AML-193 (cell line): ENCODE results near the gene ABCC3.

Experiments
- DNase-seq, 2 experiments: peaks; one replicate each; lab custom pipeline; 2025; lab: John Stamatoyannopoulos, UW

ABCC3 gene

DNA sequence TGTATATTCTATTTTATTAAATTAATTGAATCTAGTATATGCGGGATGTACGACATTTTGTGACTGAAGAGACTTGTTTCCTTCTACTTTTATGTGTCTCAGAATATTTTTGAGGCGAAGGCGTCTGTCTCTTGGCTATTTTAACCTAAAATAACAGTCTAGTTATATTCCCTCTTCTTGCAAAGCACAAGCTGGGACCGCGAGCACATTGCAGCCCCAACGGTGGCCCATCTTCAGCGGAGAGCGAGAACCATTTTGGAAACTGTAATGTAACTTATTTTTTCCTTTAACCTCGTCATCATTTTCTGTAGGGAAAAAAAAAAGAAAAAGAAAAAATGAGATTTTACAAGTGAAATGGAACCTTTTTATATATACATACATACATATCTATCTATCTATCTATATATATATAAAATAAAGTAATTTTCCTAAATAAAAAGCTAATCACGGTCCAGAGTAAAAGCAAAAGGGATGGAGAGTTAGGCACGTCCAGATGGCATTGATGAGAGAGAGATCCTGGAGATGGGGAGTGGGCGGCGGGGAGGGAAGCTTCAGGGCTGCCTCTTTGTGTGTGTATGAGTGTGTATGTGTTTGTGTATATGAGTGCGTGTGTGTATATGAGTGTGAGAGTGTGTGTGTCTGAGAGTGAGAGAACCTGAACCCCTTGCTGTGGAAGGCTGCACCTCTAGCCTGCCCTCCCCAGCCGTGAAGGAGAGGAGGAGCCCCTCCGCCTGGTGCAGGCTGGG lies 7.5 kb upstream of the ABCC3 start:
- no peak for DNase-seq

DNA sequence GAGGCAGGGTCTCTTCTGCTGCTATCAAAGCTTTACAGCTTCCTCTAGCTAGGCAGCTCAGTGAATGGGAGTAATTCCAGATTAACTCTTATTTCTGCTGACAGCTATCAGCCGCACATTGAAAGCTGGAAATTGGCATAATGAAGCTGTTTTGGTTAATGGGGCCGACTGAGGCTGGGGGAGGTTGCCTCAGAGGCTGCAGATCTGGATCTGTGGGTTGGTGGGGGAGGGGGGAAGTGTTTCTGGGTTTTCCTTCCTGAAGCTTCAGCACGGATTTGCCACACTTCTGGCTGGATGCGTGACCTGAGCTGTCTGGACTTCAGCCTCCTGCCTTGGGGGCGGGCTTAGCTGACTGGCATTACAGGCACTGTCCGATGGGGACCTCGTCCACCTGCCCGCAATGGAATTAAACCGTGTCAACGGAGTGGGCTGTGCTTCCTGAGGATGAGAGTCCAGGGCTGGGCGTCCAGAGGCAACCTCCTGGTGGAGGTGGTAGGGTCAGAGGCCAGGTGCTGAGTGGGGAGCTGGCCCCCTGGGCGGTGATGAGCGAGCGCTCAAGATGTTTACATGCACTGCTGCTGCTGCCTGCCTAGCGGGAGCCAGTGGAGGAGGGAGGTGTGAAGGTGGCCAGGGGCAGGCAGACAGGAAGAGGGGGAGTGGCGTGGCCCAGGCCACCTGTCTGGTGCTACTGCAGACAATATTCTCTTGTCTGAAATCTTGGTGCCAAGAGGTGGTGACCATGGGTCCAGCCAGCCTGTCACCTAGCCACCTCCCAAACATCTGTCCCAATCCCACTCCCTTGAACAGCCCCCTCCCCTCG lies 6.7 kb upstream of the ABCC3 start:
- no peak for DNase-seq

DNA sequence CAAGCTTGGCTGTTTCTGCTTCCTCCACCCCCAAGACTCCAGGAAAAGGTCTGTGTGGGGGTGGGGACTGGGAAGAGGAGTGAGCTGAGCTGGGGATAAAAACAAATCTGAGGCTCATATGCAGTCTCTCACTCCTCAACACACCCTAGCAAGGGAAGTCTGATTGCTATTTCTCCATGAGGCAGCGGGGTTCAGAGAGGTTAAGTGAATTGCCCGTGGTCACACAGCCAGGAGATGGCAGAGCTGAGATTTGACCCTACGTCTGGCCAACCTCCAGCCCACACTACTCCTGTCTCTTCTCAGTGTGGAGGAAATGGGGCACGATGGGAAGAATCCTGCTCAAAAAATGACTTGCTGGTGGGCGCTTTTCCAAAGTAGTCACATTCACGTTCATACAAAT lies 4.8 kb upstream of the ABCC3 start:
- DNase-seq, result no peak

DNA sequence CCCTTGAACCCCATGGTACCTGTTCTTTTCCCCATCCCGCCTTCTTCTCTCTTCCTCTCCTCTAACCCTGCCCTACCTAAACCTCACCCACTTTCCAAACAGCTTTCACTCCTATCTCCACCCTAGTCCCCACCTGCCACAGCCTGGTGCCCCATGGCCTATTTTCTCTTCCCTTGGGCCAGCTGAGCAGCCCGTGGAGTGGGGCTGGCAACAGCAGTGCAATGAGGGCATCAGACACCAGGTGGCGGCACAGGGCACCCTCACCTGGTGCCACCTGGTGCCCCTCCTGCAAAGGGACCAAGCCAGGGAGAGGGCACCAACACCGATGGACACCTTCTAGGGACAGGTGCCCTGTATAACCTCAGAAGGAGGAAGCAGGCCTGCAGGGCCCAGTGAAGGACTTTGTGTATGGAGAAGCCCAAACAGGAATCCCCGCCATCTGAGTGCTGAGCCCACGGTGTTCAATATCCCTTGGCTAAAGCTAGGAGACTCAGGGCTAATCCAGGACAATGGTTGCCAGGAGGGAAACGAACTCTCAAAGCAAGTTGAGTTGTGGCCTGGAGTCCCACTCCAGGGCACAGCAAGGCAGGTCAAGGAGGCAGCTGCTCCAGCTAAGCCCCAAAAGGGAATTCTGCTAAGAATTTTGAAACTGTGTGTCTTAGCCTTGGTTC lies 4.0 kb upstream of the ABCC3 start:
- peak; percentile 34 to 37 for DNase-seq

DNA sequence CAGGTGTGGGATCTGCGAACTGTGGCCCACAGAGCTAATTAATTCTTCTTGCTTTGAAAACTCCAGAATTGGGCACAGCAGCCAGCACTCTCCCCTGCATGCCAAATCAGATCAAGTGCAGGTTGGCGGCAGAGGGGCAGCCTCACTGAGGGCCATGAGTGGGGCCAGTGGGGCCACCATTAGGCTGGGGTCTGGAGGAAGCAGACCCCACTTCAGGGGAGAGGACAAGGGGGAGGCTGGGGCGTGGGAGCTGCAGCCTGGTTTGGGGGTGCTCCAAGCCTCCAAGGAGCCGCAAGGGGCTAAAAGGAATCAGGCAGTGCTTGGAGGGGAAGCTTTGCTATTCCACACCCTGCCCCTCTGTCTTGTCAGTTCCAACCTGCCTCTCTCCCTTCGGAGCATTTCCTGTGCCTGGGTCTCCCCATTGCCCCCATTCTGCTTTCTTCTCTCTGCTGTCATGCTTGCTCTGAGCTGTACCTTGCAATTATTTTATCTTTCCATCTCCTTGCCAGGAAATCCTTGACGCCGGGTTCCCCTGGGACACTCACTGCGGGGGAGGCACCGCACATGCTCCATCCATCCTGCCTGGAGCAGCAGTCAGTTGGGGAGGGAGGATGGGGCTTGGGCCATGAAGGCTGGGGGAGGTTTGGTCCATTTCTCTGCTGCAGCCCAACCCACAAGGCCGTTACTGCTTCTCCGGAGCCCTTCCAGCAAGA lies 3.3 kb upstream of the ABCC3 start:
- no peak for DNase-seq

DNA sequence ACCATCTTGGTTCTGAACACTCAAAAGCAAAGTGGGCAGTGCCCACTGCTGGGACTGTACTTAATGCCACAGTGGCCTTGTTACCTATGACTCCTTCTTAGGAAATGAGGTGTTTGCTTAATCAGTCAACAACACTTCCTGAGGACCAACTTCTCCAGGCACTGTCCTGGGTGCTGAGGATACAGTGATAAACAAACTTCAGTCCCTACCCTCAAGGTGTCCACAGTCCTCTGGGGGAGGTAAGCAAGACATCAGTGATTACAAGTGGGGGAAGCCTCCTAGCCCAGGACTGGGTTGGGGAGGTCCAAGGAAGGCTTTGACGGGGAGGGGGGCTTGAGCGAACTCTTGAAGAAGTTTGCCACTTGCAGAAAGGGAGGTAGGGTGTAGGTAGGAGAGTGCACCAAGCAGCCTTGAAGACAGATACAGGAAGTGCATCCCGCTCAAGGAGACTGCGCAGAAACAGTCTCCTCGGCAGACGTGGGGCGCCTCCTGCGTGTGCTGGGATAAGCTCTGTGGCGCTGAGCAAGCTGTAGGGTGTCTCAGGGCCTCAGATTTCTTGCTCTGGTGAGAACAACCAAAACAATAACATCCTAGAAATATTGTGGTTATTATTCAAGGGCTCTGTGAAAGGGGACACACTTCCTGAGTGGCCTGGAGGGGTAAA lies 2.6 kb upstream of the ABCC3 start:
- no peak for DNase-seq

DNA sequence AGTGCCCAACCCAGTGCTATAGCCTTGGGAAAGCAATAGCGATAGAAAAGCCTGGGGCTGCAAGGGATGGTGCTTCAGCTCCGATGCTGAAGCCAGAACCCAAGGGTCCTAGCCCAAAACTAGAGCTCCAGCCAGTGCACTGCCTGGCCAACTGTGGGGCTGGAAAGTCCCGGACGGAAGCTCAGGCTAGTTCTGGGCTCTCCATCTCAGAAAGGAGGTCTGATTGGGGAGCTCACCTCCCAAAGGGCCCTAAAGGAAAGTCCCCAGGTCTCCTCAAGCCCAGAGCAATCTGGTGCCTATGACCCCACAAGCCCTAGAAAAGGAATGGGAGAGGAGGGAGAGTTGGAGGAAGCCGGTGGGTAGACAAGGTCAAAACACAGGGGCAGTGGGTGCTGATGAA lies 2.0 kb upstream of the ABCC3 start:
- no peak for DNase-seq

DNA sequence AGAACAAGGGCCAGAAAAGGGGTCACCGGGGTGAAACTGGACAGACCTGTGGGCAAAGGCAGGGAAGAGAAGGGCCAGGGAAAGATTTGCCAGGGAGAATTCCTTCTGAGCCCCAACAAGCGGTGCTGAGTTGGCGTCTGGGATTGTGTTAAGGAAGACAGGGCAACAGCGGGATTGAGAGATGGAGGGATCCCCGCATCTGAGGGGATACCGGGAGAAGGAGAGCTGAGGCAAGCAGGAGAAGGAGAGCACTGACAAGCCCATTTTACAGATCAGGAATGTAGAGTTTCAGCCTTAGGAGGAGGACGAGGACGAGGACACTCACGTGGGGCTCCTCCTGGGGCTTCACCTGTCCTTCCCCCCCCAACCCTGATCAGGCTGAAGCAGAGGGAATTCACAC lies 998 bp upstream of the ABCC3 start:
- no peak for DNase-seq

DNA sequence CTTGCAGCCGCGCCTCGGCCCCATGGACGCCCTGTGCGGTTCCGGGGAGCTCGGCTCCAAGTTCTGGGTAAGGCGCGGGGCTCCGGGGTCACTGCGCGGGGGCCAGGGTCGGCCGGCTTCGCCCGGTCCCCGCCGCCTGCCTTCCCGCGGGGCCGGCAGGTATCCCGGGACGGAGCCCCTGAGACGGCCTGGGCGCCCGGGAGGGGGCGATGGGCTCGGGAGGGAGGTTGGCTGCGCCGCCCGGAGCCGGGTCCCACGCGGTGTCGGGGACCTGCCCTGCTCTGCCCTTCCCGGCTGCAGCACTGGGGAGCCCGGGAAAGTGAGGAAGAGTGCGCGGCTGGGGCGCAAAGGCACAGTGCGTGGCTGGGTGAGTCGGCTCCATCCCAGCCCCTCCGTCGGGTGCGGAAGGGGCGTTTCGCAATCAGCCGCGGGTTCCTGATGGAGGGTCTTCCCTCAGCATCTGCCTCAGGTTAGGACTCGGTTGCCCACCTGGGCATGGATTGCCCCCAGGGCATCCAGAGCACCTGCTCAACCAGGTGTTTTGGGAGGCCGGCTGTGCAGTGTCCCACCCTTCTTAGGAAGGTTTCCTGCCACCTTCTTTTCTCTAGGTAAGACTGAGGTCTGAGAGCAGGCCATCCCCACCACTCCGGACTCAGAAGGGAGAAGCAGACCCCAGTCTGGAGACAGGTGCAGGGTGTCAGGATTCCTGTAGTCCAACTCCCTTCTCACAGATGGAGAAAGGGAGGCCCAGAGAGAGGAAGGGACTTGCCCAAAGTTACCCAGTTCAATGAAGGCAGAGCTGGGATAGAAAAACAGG lies 442 bp downstream of the ABCC3 start:
- no peak for DNase-seq

DNA sequence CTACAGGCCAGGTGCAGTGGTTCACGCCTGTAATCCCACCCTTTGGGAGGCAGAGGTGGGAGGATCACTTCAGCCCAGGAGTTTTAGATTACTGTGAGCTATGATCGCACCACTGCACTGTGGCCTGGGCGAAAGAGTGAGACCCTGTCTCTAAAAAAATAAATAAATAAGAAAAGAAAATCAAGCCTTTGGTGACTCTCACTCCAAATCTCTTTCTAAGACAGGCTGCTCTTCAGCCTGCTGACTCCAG lies 976 bp downstream of the ABCC3 start:
- no peak for DNase-seq

DNA sequence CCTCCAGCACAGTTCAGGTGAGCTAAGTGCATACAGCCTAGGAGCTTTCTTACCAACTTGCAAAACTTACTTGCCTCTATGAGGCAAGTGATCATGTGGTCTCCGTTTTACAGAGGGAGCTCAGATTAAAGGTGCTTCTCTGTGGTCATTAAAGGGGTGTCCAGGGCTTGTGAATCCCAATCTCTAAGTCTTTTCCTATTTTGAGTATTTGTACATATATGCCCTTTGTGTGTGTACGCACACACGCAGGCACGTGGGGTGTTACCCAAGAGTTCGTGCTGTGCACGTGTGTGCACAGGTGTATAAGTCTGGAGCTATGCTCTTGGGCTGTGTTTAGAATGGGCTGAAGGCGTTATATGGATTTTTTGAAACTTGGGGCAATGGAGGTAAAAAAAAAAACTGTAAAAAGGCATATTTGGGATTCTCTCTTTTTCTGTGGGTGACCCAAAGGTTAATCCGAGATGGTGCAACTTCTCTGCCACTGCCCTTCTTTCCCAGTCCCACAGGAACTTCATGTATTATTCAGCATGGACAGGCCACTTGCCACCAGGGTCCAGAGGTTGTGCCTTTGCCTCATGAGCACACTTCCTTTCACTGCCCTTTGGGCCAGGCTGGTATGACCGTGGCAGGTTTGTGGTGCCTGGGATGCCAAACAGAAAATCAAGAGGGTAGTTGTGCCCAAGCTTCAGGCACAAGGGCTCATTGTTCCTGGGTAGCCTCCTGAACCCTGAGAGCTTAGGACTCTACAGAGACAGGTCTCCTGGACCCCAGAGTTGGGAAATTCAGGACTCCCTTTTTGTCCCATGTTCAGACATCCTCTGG lies 1.5 kb downstream of the ABCC3 start:
- no peak for DNase-seq

DNA sequence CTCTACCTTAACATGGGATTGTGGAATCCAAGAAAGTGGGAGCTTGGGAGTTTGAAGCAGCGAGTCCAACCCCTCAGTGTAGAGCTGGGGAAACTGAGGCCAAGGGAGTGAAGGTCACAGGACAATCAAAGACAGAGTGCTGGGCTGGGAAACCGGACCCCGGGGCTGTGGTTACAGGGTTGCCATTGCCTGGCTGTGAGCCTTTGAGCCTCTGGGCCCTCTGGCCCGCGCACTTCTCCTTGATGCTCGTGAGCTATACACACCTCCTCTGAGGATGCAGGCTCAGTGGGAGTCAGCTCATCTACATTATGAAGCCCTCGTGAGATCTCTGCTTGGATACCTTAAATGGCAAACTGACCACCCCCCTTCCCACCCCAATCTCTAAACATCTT lies 2.1 kb downstream of the ABCC3 start:
- no peak for DNase-seq

DNA sequence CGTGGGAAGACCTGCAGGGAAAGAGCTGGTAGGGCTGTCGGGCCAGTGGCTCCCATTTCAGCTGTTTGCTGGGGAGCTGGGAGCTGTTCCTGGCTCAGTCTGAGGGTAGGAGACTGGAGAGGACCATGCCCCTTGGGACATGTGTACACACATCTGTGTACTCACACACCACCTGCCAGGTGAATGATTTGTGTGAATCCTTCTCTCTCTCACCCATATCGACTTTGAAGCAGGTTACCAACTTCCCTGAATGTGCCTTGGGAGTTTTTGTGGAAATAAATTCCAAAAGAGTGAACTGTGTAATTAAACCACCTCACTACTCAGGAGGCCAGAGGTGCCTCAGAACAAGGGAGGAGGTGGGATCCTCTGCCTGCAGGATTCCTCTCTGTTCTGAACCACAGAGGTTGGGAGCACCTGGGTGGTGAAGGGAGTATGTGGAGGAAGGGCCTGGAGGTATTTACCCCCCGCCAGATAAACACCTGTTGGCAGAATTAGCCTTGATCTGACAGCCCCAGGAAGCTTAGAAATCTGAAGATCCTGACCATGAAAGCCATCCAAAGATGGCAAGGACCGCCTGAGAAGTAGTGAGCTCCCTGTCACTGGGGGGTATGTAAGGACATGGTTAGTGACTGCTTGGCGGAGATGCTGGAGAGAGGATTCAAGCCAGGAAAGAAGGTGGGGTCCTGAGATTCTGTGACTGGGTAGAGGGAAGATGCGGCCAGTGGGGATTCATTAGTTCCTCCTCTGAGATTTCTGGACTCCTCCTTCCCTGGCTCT lies 3.3 kb downstream of the ABCC3 start:
- no peak for DNase-seq

DNA sequence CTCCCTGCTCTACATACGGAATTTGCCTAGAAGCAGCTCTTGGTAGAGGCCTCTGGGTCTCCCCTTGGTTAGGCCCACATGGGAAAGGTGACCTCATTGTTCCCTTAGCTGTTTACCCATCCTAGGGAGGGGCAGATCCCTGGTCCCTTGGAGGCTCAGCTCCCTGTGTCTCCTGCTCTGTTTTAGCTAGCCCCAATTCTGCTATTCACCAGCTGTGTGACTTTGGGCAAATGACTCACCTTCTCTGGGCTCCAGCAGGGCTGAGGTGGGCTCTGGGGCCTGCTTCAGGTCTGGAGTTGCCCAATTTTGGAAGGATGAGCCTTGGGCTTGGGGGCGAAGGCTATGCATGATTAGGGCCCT lies 3.9 kb downstream of the ABCC3 start:
- no peak for DNase-seq

DNA sequence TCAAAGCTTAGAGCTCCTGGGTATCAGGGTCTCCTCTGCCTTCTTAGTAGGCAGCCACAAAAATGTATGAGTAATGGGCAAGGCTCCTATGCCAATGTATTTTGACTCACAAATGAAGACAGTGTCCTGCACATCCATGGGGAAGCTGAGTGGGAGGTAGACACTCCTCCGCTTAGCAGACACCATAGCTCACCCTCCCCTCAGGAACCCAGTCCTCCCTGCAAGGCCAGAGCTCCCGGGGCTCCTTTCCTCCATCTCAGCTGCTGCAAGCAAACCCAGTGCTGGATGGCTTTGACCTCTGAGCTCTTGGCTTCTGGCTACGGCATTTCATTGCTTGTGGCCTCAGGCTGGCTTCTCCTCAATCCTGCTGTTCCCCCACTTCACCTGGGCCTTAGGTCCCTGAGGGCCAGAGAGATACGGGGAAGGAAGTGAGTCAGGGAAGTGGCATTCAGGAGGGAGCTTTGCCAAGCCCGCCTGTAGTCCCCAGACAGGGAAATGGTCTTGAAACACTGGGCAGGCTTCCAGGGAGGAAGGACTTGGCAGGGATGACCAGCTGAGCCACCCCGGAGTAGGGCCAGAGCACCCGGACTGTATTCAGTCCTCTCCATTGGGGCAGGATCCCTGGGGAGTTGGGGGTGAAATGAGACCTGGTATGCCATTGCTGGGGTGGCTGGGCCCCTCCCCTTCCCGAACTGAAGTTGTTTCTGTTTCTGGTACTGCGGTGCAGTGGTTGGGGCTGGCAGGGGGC lies 4.5 kb downstream of the ABCC3 start:
- peak; percentile 57 to 58 for DNase-seq

DNA sequence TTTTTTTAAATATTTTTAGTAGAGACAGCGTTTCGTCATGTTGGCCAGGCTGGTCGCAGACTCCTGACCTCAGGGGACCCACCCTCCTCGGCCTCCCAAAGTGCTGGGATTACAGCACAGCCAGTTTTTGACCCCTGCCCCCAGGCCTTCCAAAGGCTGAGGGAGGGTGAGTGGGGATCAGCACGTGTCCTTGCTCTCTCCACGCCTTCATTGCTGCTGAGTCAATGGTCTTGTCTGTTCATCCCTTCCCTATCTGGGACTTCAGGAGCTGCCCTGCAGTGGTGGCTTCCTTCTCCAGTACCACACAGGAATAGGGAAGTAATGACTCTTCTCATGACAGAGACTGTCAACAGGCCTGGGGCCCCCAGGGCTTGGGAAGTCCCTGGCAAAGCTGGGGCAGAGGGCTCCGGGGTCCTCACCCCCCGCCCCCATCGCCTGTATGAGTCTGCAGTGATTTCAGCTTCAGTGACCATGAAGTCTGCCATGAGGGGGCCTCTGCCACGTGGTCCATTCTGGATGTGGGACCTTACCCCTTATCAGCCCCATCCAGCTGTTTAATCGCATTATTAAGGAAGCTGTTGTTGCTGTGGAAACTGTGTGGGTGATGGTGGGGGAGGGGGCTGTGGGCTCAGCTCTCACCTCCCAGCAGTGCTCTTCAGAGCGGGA lies 6.1 kb downstream of the ABCC3 start:
- DNase-seq, result peak; percentile 37 to 53

DNA sequence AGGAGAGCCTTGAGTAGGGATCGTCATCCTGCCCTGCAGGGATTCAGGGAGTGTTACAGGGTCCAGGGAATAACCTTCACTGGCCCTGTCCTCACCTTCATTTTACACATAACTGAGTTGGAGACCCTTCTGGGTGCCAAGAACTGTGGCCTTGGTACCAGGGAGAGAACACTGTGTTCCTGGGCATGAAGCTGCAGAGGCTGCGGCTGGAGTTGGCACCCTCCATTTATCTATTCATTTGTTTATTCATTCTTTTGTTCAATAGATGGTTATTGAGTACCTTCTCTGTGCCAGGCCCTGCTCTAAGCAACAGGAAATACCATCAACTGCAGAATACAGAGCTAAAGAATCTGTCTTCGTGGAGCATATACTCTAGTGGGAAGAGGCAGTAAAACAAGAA lies 6.7 kb downstream of the ABCC3 start:
- DNase-seq, result no peak

DNA sequence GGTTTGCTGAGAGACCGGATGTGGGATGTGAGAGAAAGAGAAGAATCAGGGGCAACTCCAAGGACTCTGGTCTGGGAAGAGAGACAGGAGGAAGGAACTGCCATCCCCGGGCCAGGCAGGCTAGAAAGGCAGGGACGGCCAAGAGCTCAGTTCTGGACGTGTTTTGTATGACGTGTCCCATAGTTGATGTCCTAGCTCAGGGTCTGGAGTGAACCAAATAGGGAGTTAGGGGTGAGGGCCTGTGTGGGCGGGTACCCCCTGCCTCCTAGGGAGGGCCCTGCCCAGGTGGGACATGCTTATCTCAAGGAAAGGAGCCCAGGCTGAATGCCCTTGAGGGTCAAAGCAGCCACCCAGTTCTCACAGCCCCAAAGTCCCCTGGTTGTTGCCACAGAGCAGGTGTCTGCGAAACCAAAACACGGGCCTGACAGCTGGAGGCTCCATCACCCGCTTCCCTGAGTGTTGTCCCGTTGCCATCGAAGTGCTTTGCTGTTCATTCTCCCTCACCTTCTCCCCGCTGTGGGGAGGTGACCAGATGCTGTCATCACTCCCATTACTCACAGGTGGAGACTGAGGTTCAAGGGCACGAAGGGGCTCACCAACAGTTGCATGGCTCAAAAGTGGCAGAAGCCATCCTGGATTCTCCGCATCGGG lies 7.5 kb downstream of the ABCC3 start:
- no peak for DNase-seq
